WTC11 (cell line): Measurements from ENCODE around the gene YAP1.

Experiments
- CTCF ChIP-seq: fragments of 200-600 bp; IDR thresholded peaks from 2 replicates; pipeline ENCODE4 v1.8.0; 2022; ENCODE audit warnings: antibody characterized with exemption
- GABPB1 ChIP-seq: sonication (generic); formaldehyde crosslinking; IDR thresholded peaks from 2 replicates; pipeline ENCODE4 v1.8.1; 2023; ENCODE audit warnings: mild to moderate bottlenecking, missing genetic modification reagents
- NR1H2 ChIP-seq: sonication (generic); formaldehyde crosslinking; IDR thresholded peaks from 2 replicates; pipeline ENCODE4 v1.9.0; 2021; ENCODE audit warnings: mild to moderate bottlenecking, moderate library complexity, missing genetic modification reagents
- SP1 ChIP-seq: sonication (generic); formaldehyde crosslinking; conservative IDR thresholded peaks from 2 replicates; pipeline ENCODE4 v1.8.1; 2022; ENCODE audit warnings: missing genetic modification reagents
- TF ChIP-seq, protein P1 (sequence below): sonication (generic); formaldehyde crosslinking; conservative IDR thresholded peaks from 2 replicates; pipeline ENCODE4 v1.8.1; 2022; ENCODE audit warnings: mild to moderate bottlenecking, missing genetic modification reagents

DNA sequence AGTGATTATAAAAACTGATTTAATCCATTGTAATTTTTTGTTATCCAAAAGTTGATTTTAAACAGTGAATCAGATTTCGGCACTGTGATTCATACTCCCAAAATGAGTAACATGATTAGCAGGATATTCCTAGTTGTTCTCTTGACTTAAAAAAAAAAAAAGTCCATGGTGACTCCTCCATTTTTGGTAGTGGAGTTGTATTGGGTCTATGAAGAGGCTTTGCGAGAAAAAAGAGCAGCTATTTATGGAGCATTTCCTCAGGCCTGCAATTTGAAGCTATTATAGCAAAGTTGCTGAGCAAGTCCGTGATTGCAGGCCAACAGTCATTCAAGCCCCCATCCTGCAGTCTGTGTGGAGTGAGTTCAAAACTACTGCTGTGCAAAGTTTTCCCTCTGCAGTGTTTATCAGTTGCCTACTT is 28.8 kb downstream of the YAP1 start:
- TF ChIP-seq SP1 (CRISPR knock-in tag) (no peak), CTCF (no peak), GABPB1 (CRISPR knock-in tag) (no peak), NR1H2 (CRISPR knock-in tag) (no peak)
- TF ChIP-seq, protein P1, sequence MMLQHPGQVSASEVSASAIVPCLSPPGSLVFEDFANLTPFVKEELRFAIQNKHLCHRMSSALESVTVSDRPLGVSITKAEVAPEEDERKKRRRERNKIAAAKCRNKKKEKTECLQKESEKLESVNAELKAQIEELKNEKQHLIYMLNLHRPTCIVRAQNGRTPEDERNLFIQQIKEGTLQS (CRISPR knock-in tag): no peak
